HG03039 (cell line): ENCODE results near the gene NEDD4L.
"Not testable (repeated sequence)": the region's sequence is repeated elsewhere in the genome, so short reads cannot be mapped to it uniquely, and the experiment has no call there.

Source experiments
- ATAC-seq: cut with Tn5 transposase; IDR thresholded peaks from one replicate; pipeline ENCODE4 v1.9.1; 2021; ENCODE audit warnings: mild to moderate bottlenecking, moderate library complexity; ENCODE audit not compliant: unreplicated experiment

Gene NEDD4L

GRCh38 chr18:58255701-58256311 lies 211.8 kb downstream of the NEDD4L start:
- no peak for ATAC-seq

GRCh38 chr18:58256316-58257080 lies 212.5 kb downstream of the NEDD4L start:
- no peak for ATAC-seq

DNA sequence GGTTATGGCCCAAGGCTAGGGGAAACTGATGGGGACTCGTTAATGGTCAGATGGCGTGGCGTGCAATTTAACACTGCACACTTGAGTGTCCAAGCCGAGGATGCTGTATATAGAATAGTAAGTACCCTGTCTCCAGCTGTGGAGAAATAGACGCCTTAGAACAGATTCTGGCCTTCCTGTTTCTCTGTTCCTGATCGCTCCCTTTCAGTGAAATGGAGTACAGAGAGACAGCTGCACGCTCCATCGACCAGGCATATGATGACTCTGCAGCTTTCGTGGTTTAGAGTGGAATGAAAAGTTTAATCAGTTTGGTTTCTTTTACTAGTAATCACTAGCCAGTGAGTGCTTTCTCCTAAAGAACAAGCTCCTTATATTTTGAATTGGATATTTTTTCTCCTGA lies 213.4 kb downstream of the NEDD4L start:
- ATAC-seq, result no peak

DNA sequence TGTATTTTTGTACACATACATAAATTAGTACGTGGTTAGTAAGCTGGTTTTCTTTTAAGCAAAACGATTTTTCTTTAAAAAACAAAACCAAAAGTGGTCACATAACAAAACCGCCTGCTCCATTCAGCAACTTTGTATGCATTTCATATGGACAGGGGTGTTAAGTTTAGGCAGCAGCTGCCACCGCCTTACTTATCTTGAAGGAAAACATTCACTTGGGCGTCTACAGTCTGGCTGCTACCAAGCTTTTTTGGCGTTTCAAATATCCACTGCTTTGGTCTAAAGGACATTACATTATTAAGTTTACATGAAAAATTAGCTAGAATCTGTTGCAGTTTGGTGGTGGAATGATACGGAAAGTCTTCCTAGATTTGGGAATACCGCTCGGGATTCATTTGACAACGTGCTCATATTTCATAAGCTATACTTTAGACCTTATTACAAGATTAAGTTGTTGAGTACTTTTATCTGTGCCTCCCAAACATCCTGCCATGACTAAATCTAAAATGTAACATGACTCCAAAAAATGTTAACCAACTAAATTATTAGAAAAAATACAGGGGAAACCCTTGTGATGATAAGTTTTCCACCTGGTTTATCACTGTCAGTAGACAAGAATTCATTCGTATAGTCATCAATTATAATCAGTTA lies 214.8 kb downstream of the NEDD4L start:
- ATAC-seq, result no peak

- ATAC-seq, result no peak
Observed at GRCh38 chr18:58263055-58263957, 219.3 kb downstream of the NEDD4L start.

DNA sequence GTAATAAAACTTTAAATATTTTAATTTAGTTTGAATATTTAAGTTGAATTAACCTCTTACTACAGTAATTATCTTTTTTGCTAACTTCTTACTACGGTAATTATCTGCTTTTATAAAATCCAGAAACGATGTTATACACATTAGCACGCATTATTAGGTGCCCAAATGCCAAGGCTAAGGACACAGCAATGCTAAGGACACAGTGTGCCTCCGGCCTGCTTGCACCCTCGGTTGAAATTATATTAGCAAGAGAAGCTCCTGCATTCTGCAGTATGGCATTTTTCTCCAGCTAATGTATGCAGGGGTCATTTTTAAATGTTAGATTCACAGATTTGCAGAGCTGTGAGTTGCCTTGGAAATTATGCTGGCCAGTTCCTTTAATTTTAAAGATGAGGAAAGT lies 220.0 kb downstream of the NEDD4L start:
- no peak for ATAC-seq

DNA sequence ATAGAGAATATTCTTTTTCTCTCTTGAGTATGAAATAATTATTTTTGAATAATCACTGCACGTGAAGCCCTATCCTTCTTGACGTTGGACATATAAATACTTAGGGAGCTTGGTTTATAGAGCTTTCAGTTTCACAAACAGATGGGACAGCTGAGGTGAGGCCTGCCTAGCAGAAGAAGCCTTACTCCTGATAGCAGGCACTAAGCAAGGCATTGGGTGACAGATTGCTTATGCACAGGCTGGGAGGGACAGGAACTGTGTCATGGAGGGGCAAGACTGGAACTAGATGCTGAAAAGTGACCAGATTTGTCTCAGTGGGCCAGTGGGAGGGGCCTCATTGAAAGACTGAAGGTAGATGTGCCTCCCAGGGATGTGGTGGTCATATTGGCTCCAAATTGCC lies 220.8 kb downstream of the NEDD4L start:
- no peak for ATAC-seq

- ATAC-seq, result not testable (repeated sequence)
Observed at GRCh38 chr18:58265489-58265888, 221.5 kb downstream of the NEDD4L start.

DNA sequence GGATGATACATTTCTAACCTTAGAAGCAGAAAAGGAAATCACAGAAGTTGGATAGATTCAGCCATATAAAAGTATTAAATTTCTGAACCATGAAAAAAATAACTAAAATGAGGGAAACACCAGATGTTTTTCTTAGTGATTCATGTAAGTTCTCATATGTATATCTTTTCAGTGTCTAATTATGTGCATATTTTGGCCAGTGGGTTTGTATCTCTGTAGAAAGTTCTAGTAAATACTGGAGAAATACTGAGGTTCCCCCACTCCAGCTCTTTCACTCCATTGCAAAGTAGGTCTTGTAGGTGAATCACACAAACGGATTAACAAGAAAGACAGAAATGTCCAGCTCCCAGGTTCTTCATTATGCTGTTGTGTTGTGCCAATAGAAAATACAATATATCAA lies 222.3 kb downstream of the NEDD4L start:
- ATAC-seq, result no peak

DNA sequence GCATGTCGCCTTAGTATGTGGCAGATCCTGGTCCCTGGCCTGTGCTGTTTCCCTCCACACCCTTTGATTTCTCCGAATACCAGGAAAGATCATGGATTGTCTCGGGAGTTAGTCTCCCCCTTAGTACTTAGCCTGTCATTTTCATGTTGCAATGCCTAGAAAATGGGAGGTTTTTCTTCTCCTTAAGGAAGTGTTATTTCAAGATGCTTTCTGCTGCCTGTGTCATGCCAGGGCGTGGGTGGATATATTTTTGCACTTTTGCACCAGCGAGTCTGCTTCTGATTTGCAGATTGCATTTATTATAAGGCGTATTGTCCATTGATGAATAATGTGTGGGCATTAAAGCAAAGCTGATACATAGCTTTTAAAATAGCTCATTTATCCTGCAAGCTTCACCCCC lies 223.5 kb downstream of the NEDD4L start:
- ATAC-seq, result no peak

DNA sequence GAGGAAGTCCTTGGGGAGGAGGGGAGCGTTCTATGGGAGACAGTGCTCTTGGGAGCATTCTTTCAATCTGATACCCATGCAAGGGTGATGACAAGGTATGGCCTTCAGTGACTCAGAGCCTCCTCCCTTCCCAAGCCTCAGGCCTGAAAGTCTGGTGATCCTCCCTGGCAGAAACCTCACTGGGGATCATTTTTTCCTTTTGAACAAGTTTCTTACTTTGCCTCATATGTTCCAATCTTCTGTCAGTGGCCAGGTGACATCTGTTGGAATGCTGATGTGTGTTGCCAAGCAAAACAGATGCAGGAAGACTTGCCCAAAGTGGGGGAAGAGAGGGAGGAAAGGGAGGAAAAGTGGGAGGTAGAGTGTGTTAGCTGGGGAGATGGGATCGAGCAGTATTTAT lies 224.8 kb downstream of the NEDD4L start:
- no peak for ATAC-seq

DNA sequence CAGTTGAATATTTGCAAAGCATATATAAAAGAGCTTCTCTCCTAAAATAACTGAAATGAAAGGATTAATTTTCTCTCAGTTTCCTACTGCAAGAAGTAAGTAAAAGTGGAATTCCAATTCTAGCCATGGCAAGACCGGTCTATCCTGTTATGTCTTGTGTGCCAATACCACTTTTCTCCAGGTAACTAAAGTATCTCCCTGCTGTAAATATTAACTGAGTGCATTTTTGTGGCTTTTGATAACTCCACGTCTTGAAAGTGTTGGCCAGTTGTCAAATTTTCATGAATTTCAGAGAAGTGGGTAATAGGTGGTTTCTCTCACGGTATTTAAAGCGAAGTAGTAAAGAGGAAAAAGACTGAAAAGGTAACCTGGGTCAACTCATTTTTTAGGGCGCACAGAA lies 225.9 kb downstream of the NEDD4L start:
- ATAC-seq, result no peak

- ATAC-seq, result no peak
Observed at GRCh38 chr18:58270396-58270795, 226.4 kb downstream of the NEDD4L start.

DNA sequence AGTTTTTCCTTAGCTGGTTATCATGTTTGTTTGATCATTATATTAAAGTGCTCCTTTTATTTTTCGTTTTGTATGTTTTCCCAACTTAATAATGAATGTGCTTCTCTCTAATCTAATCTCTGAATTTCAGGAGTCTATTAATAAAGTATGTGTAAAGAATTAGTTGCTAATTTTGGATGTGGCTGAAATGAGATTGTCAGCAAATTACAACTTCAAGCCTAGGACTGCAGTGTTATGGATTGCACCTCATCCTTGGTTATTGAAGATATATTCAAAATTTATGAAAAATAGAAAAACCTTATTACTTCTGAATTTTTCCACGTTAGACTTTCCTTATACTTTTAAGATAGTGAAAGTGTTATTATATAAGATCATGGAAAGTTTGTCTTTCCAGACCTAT lies 227.7 kb downstream of the NEDD4L start:
- ATAC-seq, result no peak

- no peak for ATAC-seq
Observed at GRCh38 chr18:58272209-58272608, 228.2 kb downstream of the NEDD4L start.

- no peak for ATAC-seq
Observed at GRCh38 chr18:58272779-58273435, 228.9 kb downstream of the NEDD4L start.

DNA sequence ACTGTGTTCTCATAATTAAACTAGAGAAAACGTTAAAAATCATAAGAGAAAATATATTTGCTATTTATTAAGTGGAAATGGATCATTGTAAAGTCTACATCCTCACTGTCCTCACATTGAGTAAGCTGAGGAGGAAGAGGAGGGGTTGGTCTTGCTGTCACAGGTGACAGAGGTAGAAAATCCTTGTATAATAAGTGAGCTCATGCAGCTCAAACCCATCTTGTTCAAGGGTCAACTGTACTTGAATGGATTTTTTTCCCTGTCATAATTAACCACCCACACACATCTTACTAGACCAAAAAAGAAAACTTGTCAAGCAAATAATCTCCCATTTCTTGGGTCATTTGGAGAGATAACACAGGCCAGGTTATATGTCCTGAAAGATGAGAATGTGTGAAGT lies 231.2 kb downstream of the NEDD4L start:
- ATAC-seq, result no peak

GRCh38 chr18:58276789-58277739 lies 233.0 kb downstream of the NEDD4L start:
- no peak for ATAC-seq

DNA sequence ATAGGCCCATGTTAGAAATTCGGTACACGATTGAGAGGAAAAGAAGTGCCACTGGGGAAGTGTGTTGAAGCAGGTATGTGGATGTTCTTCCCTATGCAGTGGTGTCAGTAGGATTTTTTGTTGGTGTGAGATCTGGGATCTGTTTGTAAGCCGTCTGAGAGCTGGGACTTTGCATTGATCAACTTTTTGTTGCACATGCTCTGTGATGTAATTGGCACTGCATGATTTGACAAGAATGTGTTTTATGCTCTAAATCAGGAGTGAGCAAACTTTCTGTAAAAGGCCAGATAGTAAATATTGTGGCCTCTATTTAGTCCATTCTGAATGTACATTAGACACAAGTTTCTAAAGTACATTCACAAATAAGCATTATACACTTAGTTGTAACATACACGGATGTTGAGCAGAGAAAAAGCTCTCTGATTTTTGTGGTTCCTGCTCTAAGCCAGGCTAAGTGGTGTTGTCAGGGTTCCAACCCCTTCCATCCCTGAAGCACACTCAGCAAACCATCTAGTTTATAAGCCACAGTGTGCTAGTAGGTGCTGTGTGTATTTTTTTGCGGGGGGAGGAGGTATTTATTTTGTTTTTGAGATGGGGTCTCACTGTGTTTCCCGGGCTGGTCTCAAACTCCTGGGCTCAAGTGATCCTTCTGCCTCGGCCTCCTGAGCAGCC lies 235.6 kb downstream of the NEDD4L start:
- ATAC-seq, result no peak
